ACC112 (cell line): ENCODE measurements around the gene ARID3B.
A peak's percentile ranks its signal among the peaks of the same experiment; 100 is the strongest.
"Not testable (repeated sequence)": the region's sequence is repeated elsewhere in the genome, so short reads cannot be mapped to it uniquely, and the experiment has no call there.

ENCODE experiments used
- H2AFZ ChIP-seq: fragments of 200-600 bp; sonication (generic); one replicate; pipeline ENCODE4 v1.6.0; 2017; ENCODE audit warnings: antibody characterized with exemption, low read length; ENCODE audit not compliant: unreplicated experiment
- H3K27ac ChIP-seq: fragments of 200-600 bp; sonication (generic); 2 replicates; pipeline ENCODE4 v1.5.1; 2014; ENCODE audit warnings: low read depth, mild to moderate bottlenecking, antibody characterized with exemption, low read length, moderate library complexity
- H3K27me3 ChIP-seq: fragments of 200-600 bp; sonication (generic); 2 replicates; pipeline ENCODE4 v1.6.1; 2014; ENCODE audit warnings: mild to moderate bottlenecking, antibody characterized with exemption, low read length, moderate library complexity, mixed read lengths; ENCODE audit not compliant: insufficient read depth
- H3K36me3 ChIP-seq: fragments of 200-600 bp; sonication (generic); 2 replicates; pipeline ENCODE4 v1.6.1; 2016; ENCODE audit warnings: mild to moderate bottlenecking, antibody characterized with exemption, low read length, moderate library complexity, mixed read lengths; ENCODE audit not compliant: insufficient read depth
- H3K4me1 ChIP-seq: fragments of 200-600 bp; sonication (generic); one replicate; pipeline ENCODE4 v1.6.1; 2016; ENCODE audit warnings: low read length, mixed read lengths; ENCODE audit not compliant: insufficient read depth, unreplicated experiment, control insufficient read depth
- H3K4me3 ChIP-seq: fragments of 200-600 bp; sonication (generic); 2 replicates; pipeline ENCODE4 v1.5.1; 2014; ENCODE audit warnings: mild to moderate bottlenecking, low read depth, low read length
- H3K79me2 ChIP-seq: fragments of 200-600 bp; sonication (generic); one replicate; pipeline ENCODE4 v1.6.0; 2016; ENCODE audit warnings: low read length; ENCODE audit not compliant: control insufficient read depth, unreplicated experiment, insufficient read depth

The ARID3B gene

GRCh38 chr15:74531144-74531811 is 9.7 kb upstream of the ARID3B start:
- H3K27ac ChIP-seq: peak overlapping the region; percentile 100
- no peaks in the 10 kb centered on the region for H3K27me3 ChIP-seq
- H3K4me3 ChIP-seq: peak overlapping the region; percentile 51; the same call in 1 of the 2 replicates
- H3K36me3 ChIP-seq: no peaks in the 10 kb centered on the region
- H3K79me2 ChIP-seq: no peaks in the 10 kb centered on the region
- H2AFZ ChIP-seq: no peak overlapping the region
- H3K4me1 ChIP-seq: peaks cover 34% of the 10 kb centered on the region

- Histone ChIP-seq H3K4me3 (no peak overlapping the region), H3K27ac (peak overlapping the region; percentile 54), H3K27me3 (no peaks in the 10 kb centered on the region), H3K4me1 (peaks cover 34% of the 10 kb centered on the region), H3K36me3 (no peaks in the 10 kb centered on the region), H2AFZ (no peak overlapping the region), H3K79me2 (peaks cover 12% of the 10 kb centered on the region)
Observed at GRCh38 chr15:74535388-74536084, 5.5 kb upstream of the ARID3B start.

- Histone ChIP-seq H3K27ac (no peak overlapping the region), H3K36me3 (no peaks in the 10 kb centered on the region), H3K4me1 (peaks cover 26% of the 10 kb centered on the region), H2AFZ (no peak overlapping the region), H3K4me3 (no peak overlapping the region), H3K79me2 (peaks cover 16% of the 10 kb centered on the region), H3K27me3 (no peaks in the 10 kb centered on the region)
Observed at GRCh38 chr15:74537736-74538135, 3.3 kb upstream of the ARID3B start.

GRCh38 chr15:74539521-74539920 is 1.5 kb upstream of the ARID3B start:
- not testable (repeated sequence) for H3K36me3 ChIP-seq, H2AFZ ChIP-seq, H3K27me3 ChIP-seq
- Histone ChIP-seq H3K4me3 (peak overlapping the region; percentile 88), H3K4me1 (peaks cover 29% of the 10 kb centered on the region), H3K27ac (peak overlapping the region; percentile 89; the same call in 1 of the 2 replicates), H3K79me2 (peaks cover 18% of the 10 kb centered on the region)

GRCh38 chr15:74540161-74540760 is 759 bp upstream of the ARID3B start:
- peak overlapping the region; percentile 88 for H3K4me3 ChIP-seq
- no peaks in the 10 kb centered on the region for H3K27me3 ChIP-seq
- H3K79me2 ChIP-seq: peaks cover 18% of the 10 kb centered on the region
- peaks cover 26% of the 10 kb centered on the region for H3K4me1 ChIP-seq
- no peaks in the 10 kb centered on the region for H3K36me3 ChIP-seq
- H2AFZ ChIP-seq: peak overlapping the region; percentile 63
- H3K27ac ChIP-seq: peak overlapping the region; percentile 89

- no peaks in the 10 kb centered on the region for H3K36me3 ChIP-seq
- peaks cover 30% of the 10 kb centered on the region for H3K4me1 ChIP-seq
- peak overlapping the region; percentile 80 for H3K4me3 ChIP-seq
- H2AFZ ChIP-seq: peak overlapping the region; percentile 47
- peaks cover 18% of the 10 kb centered on the region for H3K79me2 ChIP-seq
- no peaks in the 10 kb centered on the region for H3K27me3 ChIP-seq
- peak overlapping the region; percentile 18; the same call in 1 of the 2 replicates for H3K27ac ChIP-seq
Observed at GRCh38 chr15:74541494-74542165, 610 bp downstream of the ARID3B start.

GRCh38 chr15:74542166-74543042 is 1.4 kb downstream of the ARID3B start:
- no peak overlapping the region for H3K27ac ChIP-seq

GRCh38 chr15:74543043-74543422 is 2.0 kb downstream of the ARID3B start:
- Histone ChIP-seq H3K27me3 (no peaks in the 10 kb centered on the region), H3K27ac (no peak overlapping the region), H2AFZ (no peak overlapping the region), H3K4me3 (no peak overlapping the region), H3K4me1 (peaks cover 32% of the 10 kb centered on the region), H3K79me2 (peaks cover 23% of the 10 kb centered on the region), H3K36me3 (no peaks in the 10 kb centered on the region)

More at GRCh38 chr15:74542166-74543042, 1.4 kb downstream of the ARID3B start:
- no peaks in the 10 kb centered on the region for H3K27me3 ChIP-seq
- H2AFZ ChIP-seq: no peak overlapping the region
- H3K4me1 ChIP-seq: peaks cover 32% of the 10 kb centered on the region
- H3K79me2 ChIP-seq: peaks cover 19% of the 10 kb centered on the region
- peak overlapping the region; percentile 80 for H3K4me3 ChIP-seq
- no peaks in the 10 kb centered on the region for H3K36me3 ChIP-seq

- no peak overlapping the region for H2AFZ ChIP-seq
- no peak overlapping the region for H3K4me3 ChIP-seq
- H3K36me3 ChIP-seq: no peaks in the 10 kb centered on the region
- H3K27me3 ChIP-seq: no peaks in the 10 kb centered on the region
- H3K27ac ChIP-seq: no peak overlapping the region
- peaks cover 23% of the 10 kb centered on the region for H3K79me2 ChIP-seq
- H3K4me1 ChIP-seq: peaks cover 32% of the 10 kb centered on the region
Observed at GRCh38 chr15:74543583-74543982, 2.6 kb downstream of the ARID3B start.

- Histone ChIP-seq H3K4me3 (no peak overlapping the region), H3K4me1 (peaks cover 24% of the 10 kb centered on the region), H3K79me2 (peaks cover 16% of the 10 kb centered on the region), H3K27ac (no peak overlapping the region), H3K36me3 (no peaks in the 10 kb centered on the region), H2AFZ (no peak overlapping the region), H3K27me3 (no peaks in the 10 kb centered on the region)
Observed at GRCh38 chr15:74545086-74545485, 4.1 kb downstream of the ARID3B start.
